ENCODE results near the gene CSH2. TPM values are rescaled to one million over a fixed set of nuclear protein-coding genes. Genes with fewer than 3 reads are reported as not detected.

CSH2 gene
- total RNA-seq, 1 donor from 2014 or later: not detected

- DNase-seq (ENCODE audit: low spot score): no peak
- Mint-ChIP-seq H3K4me3 (ENCODE audit: low read depth) (no peak overlapping the region), H3K4me1 (ENCODE audit: low read depth) (peaks cover 40% of the 10 kb centered on the region), H3K27me3 (ENCODE audit: low read depth) (no peaks in the 10 kb centered on the region), H3K27ac (peak overlapping the region; percentile 11), H3K36me3 (ENCODE audit: low read depth) (peaks cover 84% of the 10 kb centered on the region), H3K9me3 (no peaks in the 10 kb centered on the region)
- intact Hi-C loops (cut with micrococcal nuclease): no loop called here
Measured at GRCh38 chr17:63833741-63834373, 39.6 kb downstream of the CSH2 start.

DNA sequence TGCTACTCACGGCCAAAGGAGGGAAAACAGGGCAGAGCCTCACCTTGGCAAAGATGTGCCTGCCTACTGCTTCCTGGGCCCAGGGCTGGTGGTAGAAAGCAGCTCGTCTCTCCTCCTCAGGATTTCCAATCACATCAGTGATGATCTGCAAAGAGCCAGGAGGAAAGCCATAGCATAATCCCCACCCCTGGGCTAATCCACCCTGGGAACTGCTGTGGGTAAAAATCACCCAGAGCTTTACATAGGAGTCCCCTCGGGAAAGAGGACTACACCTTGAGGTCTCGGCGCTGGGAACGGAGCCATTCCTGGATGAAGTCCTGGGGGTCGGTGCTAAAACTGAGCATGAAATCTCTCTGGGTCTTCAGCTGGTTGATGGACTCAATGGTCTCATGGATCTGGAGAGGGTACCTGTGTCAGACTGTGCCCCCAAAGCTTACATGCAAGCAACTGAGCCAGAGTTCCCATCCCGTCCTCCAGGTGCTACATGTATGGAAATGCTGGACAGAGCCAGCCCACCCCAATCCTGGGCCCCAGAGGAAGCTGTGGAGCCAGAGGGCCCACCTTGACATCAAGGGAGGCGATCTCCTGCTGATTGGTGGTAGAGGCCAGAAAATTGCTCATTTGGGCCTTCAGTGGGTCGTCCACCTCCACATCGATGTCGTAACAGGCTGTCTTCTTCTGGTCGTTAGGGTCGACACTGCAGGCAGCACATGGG is 40.3 kb downstream of the CSH2 start:
- DNase-seq (ENCODE audit: low spot score): no peak
- Mint-ChIP-seq H3K4me1 (ENCODE audit: low read depth) (peaks cover 45% of the 10 kb centered on the region), H3K36me3 (ENCODE audit: low read depth) (peaks cover 91% of the 10 kb centered on the region), H3K27ac (no peak overlapping the region), H3K27me3 (ENCODE audit: low read depth) (no peaks in the 10 kb centered on the region), H3K4me3 (ENCODE audit: low read depth) (no peak overlapping the region), H3K9me3 (no peaks in the 10 kb centered on the region)
- intact Hi-C loops (cut with micrococcal nuclease): no loop called here

- Mint-ChIP-seq H3K4me1 (ENCODE audit: low read depth) (peaks cover 48% of the 10 kb centered on the region), H3K4me3 (ENCODE audit: low read depth) (no peak overlapping the region), H3K27ac (no peak overlapping the region), H3K9me3 (no peaks in the 10 kb centered on the region), H3K36me3 (ENCODE audit: low read depth) (peaks cover 93% of the 10 kb centered on the region), H3K27me3 (ENCODE audit: low read depth) (no peaks in the 10 kb centered on the region)
- intact Hi-C loops (cut with micrococcal nuclease): no loop called here
- no peak for DNase-seq (ENCODE audit: low spot score)
Measured at GRCh38 chr17:63832455-63832854, 41.0 kb downstream of the CSH2 start.

DNA sequence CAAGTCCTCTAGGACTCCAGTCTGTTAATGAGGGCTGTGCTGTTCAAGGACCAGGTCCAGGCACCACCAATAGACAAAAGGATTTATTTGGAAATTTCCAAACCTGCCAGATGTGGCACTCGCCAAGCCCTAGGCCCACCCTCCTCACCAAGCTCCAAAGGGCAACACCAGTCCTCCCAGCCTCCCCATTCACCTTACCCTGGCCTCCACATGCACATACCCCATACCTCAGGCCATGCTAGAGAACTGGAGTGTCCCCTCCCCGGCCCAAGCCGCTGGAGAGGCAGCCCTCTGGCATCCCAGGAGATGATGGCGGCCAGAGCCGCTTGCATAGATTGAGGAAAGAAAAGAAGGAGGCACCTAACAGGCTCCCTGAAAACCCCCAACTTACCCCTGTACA is 41.5 kb downstream of the CSH2 start:
- no peak overlapping the region for H3K4me3 Mint-ChIP-seq (ENCODE audit: low read depth)
- H3K27ac Mint-ChIP-seq: peak overlapping the region; percentile 33
- intact Hi-C loops (cut with micrococcal nuclease): no loop called here
- no peaks in the 10 kb centered on the region for H3K9me3 Mint-ChIP-seq
- H3K36me3 Mint-ChIP-seq (ENCODE audit: low read depth): peaks cover 94% of the 10 kb centered on the region
- no peaks in the 10 kb centered on the region for H3K27me3 Mint-ChIP-seq (ENCODE audit: low read depth)
- peaks cover 48% of the 10 kb centered on the region for H3K4me1 Mint-ChIP-seq (ENCODE audit: low read depth)
- no peak for DNase-seq (ENCODE audit: low spot score)

- Mint-ChIP-seq H3K4me1 (ENCODE audit: low read depth) (peaks cover 46% of the 10 kb centered on the region), H3K27me3 (ENCODE audit: low read depth) (no peaks in the 10 kb centered on the region), H3K36me3 (ENCODE audit: low read depth) (peaks cover 94% of the 10 kb centered on the region), H3K9me3 (no peaks in the 10 kb centered on the region), H3K4me3 (ENCODE audit: low read depth) (no peak overlapping the region), H3K27ac (peak overlapping the region; percentile 62)
- intact Hi-C loops (cut with micrococcal nuclease): no loop called here
- DNase-seq (ENCODE audit: low spot score): no peak
Measured at GRCh38 chr17:63831505-63831904, 42.0 kb downstream of the CSH2 start.

DNA sequence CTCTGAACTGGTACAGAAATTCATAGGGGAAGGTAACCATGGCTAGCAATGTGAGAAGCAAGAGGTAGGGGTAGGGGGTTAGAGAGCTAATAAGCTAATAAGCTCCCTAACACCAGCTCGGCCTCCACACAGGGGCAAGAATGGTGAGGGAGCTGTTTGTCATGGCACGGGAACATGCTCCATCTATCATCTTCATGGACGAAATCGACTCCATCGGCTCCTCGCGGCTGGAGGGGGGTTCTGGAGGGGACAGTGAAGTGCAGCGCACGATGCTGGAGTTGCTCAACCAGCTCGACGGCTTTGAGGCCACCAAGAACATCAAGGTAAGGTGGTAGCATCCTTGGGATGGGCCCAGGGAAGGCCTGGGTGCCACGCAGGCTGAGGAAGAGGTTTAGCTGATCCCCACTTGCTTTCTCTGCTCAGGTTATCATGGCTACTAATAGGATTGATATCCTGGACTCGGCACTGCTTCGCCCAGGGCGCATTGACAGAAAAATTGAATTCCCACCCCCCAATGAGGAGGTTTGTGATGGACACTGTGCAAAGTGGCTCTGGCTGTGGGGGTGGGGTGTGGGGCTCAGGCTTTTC is 42.5 kb downstream of the CSH2 start:
- peak overlapping the region; percentile 62 for H3K27ac Mint-ChIP-seq
- no peak overlapping the region for H3K4me3 Mint-ChIP-seq (ENCODE audit: low read depth)
- H3K9me3 Mint-ChIP-seq: no peaks in the 10 kb centered on the region
- no peak for DNase-seq (ENCODE audit: low spot score)
- intact Hi-C loops (cut with micrococcal nuclease): no loop called here
- peaks cover 50% of the 10 kb centered on the region for H3K4me1 Mint-ChIP-seq (ENCODE audit: low read depth)
- H3K27me3 Mint-ChIP-seq (ENCODE audit: low read depth): no peaks in the 10 kb centered on the region
- H3K36me3 Mint-ChIP-seq (ENCODE audit: low read depth): peaks cover 98% of the 10 kb centered on the region

- H3K36me3 Mint-ChIP-seq (ENCODE audit: low read depth): peaks cover 98% of the 10 kb centered on the region
- intact Hi-C loops (cut with micrococcal nuclease): no loop called here
- no peak overlapping the region for H3K27ac Mint-ChIP-seq
- no peaks in the 10 kb centered on the region for H3K9me3 Mint-ChIP-seq
- H3K27me3 Mint-ChIP-seq (ENCODE audit: low read depth): no peaks in the 10 kb centered on the region
- peaks cover 52% of the 10 kb centered on the region for H3K4me1 Mint-ChIP-seq (ENCODE audit: low read depth)
- no peak for DNase-seq (ENCODE audit: low spot score)
- no peak overlapping the region for H3K4me3 Mint-ChIP-seq (ENCODE audit: low read depth)
Measured at GRCh38 chr17:63830278-63830677, 43.2 kb downstream of the CSH2 start.

DNA sequence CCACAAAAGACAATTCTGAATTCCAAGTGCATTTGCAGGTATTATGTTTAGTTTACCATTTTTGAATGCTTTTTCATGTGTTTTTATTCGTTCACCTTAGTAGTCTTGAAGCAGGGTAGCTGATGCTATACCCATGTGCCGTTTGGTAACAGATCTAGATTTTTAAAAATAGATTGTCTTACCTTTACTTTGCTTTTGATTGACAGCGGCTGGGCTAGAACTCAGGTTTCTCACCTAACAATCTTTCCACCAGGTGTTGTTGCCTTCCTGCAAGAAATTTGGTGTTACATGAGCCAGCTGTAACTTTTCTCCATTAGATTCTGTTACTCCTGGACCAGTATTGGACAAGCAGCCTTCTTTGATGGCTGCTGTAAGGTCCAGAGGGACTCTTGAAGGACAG is 44.5 kb downstream of the CSH2 start:
- H3K4me1 Mint-ChIP-seq (ENCODE audit: low read depth): peaks cover 48% of the 10 kb centered on the region
- H3K4me3 Mint-ChIP-seq (ENCODE audit: low read depth): peak overlapping the region; percentile 94
- intact Hi-C loops (cut with micrococcal nuclease): loop anchor here (5.0 kb wide), 1 partner anchor 678 kb away; the partner anchor contains the start of genes CEP95 and DDX5
- H3K36me3 Mint-ChIP-seq (ENCODE audit: low read depth): peaks cover 96% of the 10 kb centered on the region
- no peaks in the 10 kb centered on the region for H3K27me3 Mint-ChIP-seq (ENCODE audit: low read depth)
- no peaks in the 10 kb centered on the region for H3K9me3 Mint-ChIP-seq
- no peak for DNase-seq (ENCODE audit: low spot score)
- H3K27ac Mint-ChIP-seq: no peak overlapping the region

DNA sequence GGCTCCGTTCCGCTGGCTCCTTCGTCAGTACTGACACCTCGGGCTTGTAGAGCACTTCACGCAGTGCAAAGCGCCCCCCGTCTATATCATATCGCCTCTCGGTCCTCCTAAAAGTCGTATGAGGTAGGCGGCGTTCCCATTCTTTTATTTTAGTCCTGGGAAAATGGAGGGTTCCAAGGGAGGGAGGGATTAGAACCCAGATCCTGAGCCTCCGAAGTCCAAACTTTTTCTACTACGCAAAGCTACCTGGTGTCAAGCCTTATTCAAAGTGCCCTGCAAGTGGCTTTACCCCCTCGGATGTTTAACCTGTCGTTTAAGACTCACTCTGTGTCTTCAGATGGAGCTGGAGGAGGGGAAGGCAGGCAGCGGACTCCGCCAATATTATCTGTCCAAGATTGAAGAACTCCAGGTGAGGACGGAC is 45.7 kb downstream of the CSH2 start:
- no peaks in the 10 kb centered on the region for H3K27me3 Mint-ChIP-seq (ENCODE audit: low read depth)
- no peaks in the 10 kb centered on the region for H3K9me3 Mint-ChIP-seq
- peaks cover 94% of the 10 kb centered on the region for H3K36me3 Mint-ChIP-seq (ENCODE audit: low read depth)
- intact Hi-C loops (cut with micrococcal nuclease): loop anchor here (1.0 to 5.0 kb wide), 4 partner anchors 15 to 679 kb away; partner anchors contain the start of genes CCDC47, CEP95, DDX5 and LIMD2
- H3K4me1 Mint-ChIP-seq (ENCODE audit: low read depth): peaks cover 57% of the 10 kb centered on the region
- H3K4me3 Mint-ChIP-seq (ENCODE audit: low read depth): peak overlapping the region; percentile 94
- DNase-seq (ENCODE audit: low spot score): no peak
- H3K27ac Mint-ChIP-seq: peak overlapping the region; percentile 99

GRCh38 chr17:63827002-63827800 is 46.3 kb downstream of the CSH2 start, which contains the start of the genes FTSJ3 and PSMC5:
Gene FTSJ3 (minus strand): TSS chr17:63827663. CDS start chr17:63826902, 761 bp downstream.
Gene PSMC5 (plus strand): TSS chr17:63827431. CDS start chr17:63827491, 60 bp downstream.
- intact Hi-C loops (cut with micrococcal nuclease): loop anchor here (1.0 to 5.0 kb wide), 4 partner anchors 16 to 680 kb away; partner anchors contain the start of genes CCDC47, CEP95, DDX5 and LIMD2
- no peaks in the 10 kb centered on the region for H3K27me3 Mint-ChIP-seq (ENCODE audit: low read depth)
- H3K27ac Mint-ChIP-seq: peak within 1 kb of the TSS; percentile 99
- H3K4me3 Mint-ChIP-seq (ENCODE audit: low read depth): peak within 1 kb of the TSS; percentile 94
- H3K9me3 Mint-ChIP-seq: no peaks in the 10 kb centered on the region
- peak; percentile 94 for DNase-seq (ENCODE audit: low spot score)
- H3K4me1 Mint-ChIP-seq (ENCODE audit: low read depth): peaks cover 56% of the 10 kb centered on the region
- H3K36me3 Mint-ChIP-seq (ENCODE audit: low read depth): peaks cover 94% of the 10 kb centered on the region

DNA sequence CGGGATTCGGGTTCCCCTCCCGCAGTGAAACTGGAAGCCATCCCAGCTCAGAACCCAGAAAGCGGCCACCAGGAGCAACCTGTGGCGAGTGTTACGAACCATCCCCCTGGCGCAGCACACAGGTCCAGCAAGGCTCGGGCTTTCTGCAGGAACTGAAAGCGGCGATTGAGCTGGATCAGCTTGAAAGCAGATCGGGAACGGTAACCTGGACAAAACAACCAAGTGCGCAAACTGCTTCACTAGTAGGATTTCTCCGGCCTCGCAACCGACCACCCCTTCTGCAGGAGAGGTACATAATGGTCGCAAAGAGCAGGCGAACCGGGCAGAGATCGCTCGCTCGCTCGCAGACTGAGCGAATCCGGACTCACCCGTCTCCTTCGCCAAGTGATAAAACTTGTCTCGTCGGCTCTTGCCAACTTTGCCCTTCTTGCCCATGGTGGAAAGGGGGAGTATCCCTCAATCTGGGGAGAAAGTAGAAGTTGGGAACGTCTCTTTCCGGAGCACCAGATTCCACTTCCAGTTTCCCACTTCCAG is 46.9 kb downstream of the CSH2 start:
- Mint-ChIP-seq H3K27me3 (ENCODE audit: low read depth) (no peaks in the 10 kb centered on the region), H3K27ac (peak overlapping the region; percentile 99), H3K4me3 (ENCODE audit: low read depth) (peak overlapping the region; percentile 94), H3K9me3 (no peaks in the 10 kb centered on the region), H3K4me1 (ENCODE audit: low read depth) (peaks cover 54% of the 10 kb centered on the region), H3K36me3 (ENCODE audit: low read depth) (peaks cover 94% of the 10 kb centered on the region)
- intact Hi-C loops (cut with micrococcal nuclease): loop anchor here (1.0 to 5.0 kb wide), 4 partner anchors 17 to 681 kb away; partner anchors contain the start of genes CCDC47, CEP95, DDX5 and LIMD2
- DNase-seq (ENCODE audit: low spot score): no peak

GRCh38 chr17:63824362-63824761 is 49.1 kb downstream of the CSH2 start:
- Mint-ChIP-seq H3K9me3 (no peaks in the 10 kb centered on the region), H3K4me1 (ENCODE audit: low read depth) (peaks cover 40% of the 10 kb centered on the region), H3K27ac (no peak overlapping the region), H3K4me3 (ENCODE audit: low read depth) (no peak overlapping the region), H3K36me3 (ENCODE audit: low read depth) (peaks cover 93% of the 10 kb centered on the region), H3K27me3 (ENCODE audit: low read depth) (no peaks in the 10 kb centered on the region)
- no peak for DNase-seq (ENCODE audit: low spot score)
- intact Hi-C loops (cut with micrococcal nuclease): no loop called here
